Ishikawa (cell line): ENCODE results near the gene TMBIM1.

Experiments used
- CEBPB ChIP-seq: IDR thresholded peaks from 2 replicates; pipeline ENCODE4 v1.6.1; 2012
- CREB1 ChIP-seq: IDR thresholded peaks from 2 replicates; pipeline ENCODE4 v1.6.1; 2012; ENCODE audit warnings: low read depth
- EGR1 ChIP-seq: IDR thresholded peaks from 2 replicates; pipeline ENCODE4 v1.6.1; 2012
- EP300 ChIP-seq: IDR thresholded peaks from 2 replicates; pipeline ENCODE4 v1.6.1; 2012; ENCODE audit warnings: borderline replicate concordance
- FOXM1 ChIP-seq: IDR thresholded peaks from 2 replicates; pipeline ENCODE4 v1.6.1; 2012; ENCODE audit warnings: low read depth, borderline replicate concordance
- MAX ChIP-seq: IDR thresholded peaks from 2 replicates; pipeline ENCODE4 v1.6.1; 2012
- NFIC ChIP-seq: IDR thresholded peaks from 2 replicates; pipeline ENCODE4 v1.6.1; 2012
- RAD21 ChIP-seq: IDR thresholded peaks from 2 replicates; pipeline ENCODE4 v1.6.1; 2012; ENCODE audit warnings: low read depth
- TAF1 ChIP-seq: IDR thresholded peaks from 2 replicates; pipeline ENCODE4 v1.6.1; 2012; ENCODE audit warnings: low read depth, mild to moderate bottlenecking
- TCF12 ChIP-seq: IDR thresholded peaks from 2 replicates; pipeline ENCODE4 v1.6.1; 2012; ENCODE audit warnings: low read depth
- TEAD4 ChIP-seq: IDR thresholded peaks from 2 replicates; pipeline ENCODE4 v1.6.1; 2012
- USF1 ChIP-seq: IDR thresholded peaks from 2 replicates; pipeline ENCODE4 v1.6.1; 2012
- YY1 ChIP-seq: IDR thresholded peaks from 2 replicates; pipeline ENCODE4 v1.6.1; 2012; ENCODE audit warnings: low read depth
- ZBTB7A ChIP-seq: IDR thresholded peaks from 2 replicates; pipeline ENCODE4 v1.6.1; 2012; ENCODE audit warnings: low read depth
- TF ChIP-seq, protein P1 (sequence below): IDR thresholded peaks from 2 replicates; pipeline ENCODE4 v1.6.1; 2012; ENCODE audit warnings: low read depth, mild to moderate bottlenecking

TMBIM1 gene

DNA sequence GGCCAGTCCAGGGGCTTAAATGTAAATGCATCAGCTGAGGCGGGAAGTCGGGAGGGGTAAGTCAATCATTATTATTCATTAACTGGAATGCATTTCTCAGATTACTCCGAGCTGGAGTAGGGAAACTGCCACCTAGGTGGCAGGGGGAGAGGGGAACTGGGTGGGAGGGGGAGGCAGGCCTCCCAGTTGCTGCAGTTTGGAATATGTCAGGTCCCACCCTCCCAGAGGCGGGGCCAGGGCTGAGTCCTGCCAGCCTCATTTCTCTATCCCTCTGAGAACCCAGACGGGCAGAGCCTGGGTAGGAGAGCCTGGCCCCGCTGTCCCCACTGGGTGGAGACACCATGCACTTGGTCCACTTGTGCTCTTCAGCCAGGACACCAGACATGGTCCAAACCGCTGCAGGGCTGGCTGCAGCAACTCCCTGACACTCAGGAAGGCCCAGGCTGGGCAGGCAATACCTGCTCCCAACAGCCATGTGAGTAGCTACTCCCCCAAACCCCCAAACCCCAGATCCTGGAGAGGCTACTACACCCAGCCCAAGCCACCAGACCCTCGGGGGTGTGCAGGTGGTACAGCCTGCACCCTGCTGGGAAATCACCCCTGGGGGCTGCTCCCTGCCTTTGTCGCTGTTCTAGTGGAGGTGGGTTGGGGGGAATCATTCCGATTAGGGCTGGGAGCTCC is 31.4 kb downstream of the TMBIM1 start, which contains the start of gene GPBAR1:
GPBAR1 (plus strand) TSS at position 274 of the 681 bp plus-strand sequence. CDS start 1,710 bp downstream, outside the sequence.
- TF ChIP-seq RAD21 (no peak), ZBTB7A (0 out of 2 replicates have a peak, but pooled peaks have one; percentile 62), TEAD4 (no peak), FOXM1 (no peak), CEBPB (no peak)
- TF ChIP-seq, protein P1, sequence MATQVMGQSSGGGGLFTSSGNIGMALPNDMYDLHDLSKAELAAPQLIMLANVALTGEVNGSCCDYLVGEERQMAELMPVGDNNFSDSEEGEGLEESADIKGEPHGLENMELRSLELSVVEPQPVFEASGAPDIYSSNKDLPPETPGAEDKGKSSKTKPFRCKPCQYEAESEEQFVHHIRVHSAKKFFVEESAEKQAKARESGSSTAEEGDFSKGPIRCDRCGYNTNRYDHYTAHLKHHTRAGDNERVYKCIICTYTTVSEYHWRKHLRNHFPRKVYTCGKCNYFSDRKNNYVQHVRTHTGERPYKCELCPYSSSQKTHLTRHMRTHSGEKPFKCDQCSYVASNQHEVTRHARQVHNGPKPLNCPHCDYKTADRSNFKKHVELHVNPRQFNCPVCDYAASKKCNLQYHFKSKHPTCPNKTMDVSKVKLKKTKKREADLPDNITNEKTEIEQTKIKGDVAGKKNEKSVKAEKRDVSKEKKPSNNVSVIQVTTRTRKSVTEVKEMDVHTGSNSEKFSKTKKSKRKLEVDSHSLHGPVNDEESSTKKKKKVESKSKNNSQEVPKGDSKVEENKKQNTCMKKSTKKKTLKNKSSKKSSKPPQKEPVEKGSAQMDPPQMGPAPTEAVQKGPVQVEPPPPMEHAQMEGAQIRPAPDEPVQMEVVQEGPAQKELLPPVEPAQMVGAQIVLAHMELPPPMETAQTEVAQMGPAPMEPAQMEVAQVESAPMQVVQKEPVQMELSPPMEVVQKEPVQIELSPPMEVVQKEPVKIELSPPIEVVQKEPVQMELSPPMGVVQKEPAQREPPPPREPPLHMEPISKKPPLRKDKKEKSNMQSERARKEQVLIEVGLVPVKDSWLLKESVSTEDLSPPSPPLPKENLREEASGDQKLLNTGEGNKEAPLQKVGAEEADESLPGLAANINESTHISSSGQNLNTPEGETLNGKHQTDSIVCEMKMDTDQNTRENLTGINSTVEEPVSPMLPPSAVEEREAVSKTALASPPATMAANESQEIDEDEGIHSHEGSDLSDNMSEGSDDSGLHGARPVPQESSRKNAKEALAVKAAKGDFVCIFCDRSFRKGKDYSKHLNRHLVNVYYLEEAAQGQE = no peak

GRCh38 chr2:218260166-218260565 is 32.1 kb downstream of the TMBIM1 start:
- no peak for TF ChIP-seq TAF1
- TF ChIP-seq FOXM1 = no peak
- no peak for TF ChIP-seq CREB1
- no peak for TF ChIP-seq CEBPB
- TF ChIP-seq RAD21 = no peak
- TF ChIP-seq EGR1 = no peak

DNA sequence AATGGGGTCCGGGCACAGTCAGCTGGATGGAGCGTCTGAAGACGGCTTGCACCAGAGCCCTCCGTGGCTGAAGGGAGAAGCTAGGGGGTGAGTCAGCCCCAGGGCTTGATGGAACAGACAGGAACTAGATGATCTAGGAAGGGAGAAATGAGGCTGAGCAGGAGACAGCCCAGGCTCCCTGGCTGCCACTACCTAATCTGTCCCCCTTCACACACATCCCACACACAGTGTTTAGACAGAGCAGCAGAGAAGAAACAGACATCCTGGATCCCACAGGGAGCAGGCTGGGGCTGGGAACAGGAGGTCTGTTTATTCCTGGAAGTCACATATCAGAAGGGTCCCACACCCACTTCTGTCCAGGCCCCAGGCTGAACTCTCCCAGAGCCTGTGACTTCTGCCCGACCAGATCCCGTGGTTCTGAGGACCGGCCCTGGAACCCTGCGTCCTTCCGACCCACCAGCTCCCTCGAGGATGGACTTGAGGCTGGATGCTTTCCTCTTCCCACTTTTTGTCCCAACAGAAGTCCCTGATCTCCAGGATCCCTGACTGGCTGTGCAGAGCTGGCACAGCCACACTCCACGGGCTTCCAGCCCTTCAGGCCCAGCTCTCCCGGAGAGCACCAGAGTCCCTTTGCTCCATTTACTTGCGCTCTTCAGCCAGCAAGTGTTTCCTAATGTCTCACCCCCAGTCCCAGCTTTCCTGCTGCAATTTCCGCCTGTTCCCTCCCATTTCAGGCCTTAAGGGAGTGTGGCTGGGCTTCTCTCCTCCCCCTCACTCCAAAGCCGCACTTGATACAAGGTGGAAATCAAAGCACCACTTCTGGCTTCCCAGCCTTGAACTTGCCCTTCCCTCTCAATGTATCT is 33.0 kb downstream of the TMBIM1 start:
- no peak for TF ChIP-seq TCF12
- TF ChIP-seq ZBTB7A = no peak
- no peak for TF ChIP-seq RAD21
- TF ChIP-seq FOXM1 = no peak
- TF ChIP-seq, protein P1 = no peak

- TF ChIP-seq RAD21 = peak; percentile 41
- TF ChIP-seq CREB1 = no peak
- TF ChIP-seq MAX = no peak
- no peak for TF ChIP-seq EGR1
- no peak for TF ChIP-seq TEAD4
Measured at GRCh38 chr2:218257390-218257981, 34.8 kb downstream of the TMBIM1 start.

DNA sequence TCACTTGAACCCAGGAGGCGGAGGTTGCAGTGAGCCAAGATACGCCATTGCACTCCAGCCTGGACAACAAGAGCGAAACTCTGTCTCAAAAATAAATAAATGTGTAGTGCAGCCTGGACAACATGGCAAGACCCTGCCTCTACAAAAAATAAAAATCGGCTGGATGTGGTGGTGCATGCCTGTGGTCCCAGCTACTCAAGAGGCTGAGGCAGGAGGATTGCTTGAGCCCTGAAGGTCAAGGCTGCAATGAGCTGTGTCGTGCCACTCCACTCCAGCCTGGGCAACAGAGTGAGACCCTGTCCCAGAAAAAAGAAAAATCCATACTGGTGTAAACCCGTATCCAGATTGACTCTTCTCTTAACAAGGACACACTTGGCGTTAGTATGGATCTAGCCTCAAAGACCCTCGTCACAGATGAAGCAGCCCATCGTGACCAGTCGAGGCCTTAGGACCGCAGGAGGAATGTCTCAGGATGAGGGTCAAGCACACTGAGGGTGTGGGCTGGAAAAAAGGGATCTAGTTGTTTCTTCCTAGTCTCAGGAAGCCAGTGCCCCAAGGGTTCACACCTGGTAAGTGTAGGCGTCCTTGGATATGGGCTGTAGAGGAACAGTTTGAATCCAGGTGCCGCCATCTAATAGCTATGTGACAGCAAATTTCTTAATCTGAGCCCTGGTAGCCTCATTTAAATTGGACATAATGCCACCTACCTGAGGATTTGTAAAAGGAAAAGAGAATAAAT is 35.5 kb downstream of the TMBIM1 start:
- TF ChIP-seq TAF1 (no peak), RAD21 (no peak), CREB1 (no peak)

GRCh38 chr2:218255446-218255845 is 36.9 kb downstream of the TMBIM1 start:
- TF ChIP-seq USF1 (no peak), CREB1 (no peak), YY1 (no peak), TCF12 (no peak), CEBPB (no peak), EP300 (no peak), ZBTB7A (no peak), TEAD4 (no peak), TAF1 (no peak), MAX (no peak), FOXM1 (no peak), RAD21 (no peak), EGR1 (no peak), NFIC (no peak)
- TF ChIP-seq, protein P1 = no peak
